Right hindlimb (tissue), 1 donor: ENCODE results near the gene ADAM10.
"Not testable (repeated sequence)": the region's sequence is repeated elsewhere in the genome, so short reads cannot be mapped to it uniquely, and the experiment has no call there.

Experiments
- DNase-seq: peaks from one replicate; pipeline ENCODE4 v3.0.0-alpha.2; 2018

The ADAM10 gene

GRCh38 chr15:58669108-58669507, 80.4 kb downstream of the ADAM10 start:
- DNase-seq: no peak

GRCh38 chr15:58666957-58667356, 82.5 kb downstream of the ADAM10 start:
- no peak for DNase-seq

DNA sequence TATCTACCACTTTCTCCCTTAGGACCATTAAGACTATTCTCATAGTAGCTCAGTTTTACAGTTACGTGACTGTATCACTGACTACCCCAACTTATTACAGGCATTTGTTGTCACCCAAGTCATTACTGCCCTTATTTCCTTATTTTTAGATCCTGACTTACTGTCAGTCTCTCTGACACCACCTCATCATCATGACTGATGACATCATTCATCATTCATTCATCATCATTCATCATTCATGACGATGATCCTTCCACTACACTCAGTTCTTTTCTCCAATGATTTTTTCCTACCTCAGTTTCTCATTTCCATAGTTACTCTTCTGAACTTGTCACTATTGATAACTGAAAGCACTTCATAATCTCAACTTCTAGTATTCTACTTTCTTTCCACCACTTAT, 83.8 kb downstream of the ADAM10 start:
- no peak for DNase-seq

GRCh38 chr15:58650102-58650501, 99.4 kb downstream of the ADAM10 start:
- DNase-seq: no peak

DNA sequence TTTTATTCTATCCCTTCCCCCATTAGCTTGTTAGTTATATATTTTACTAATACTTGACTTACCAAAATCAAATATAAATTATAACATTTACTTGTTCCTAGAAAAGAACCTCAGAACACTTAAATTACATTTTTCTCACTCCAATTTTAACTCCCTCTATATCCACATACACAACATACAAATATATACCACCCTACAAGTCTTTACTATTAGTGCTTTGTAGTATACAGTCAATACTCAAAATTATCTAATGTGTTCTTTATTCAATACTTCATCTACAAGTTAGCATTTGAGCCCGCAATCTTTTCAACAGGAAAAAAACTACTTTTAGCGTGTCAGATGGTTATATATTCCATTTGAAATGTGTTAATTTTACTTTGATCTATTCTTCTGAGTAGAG, 100.3 kb downstream of the ADAM10 start:
- no peak for DNase-seq

DNA sequence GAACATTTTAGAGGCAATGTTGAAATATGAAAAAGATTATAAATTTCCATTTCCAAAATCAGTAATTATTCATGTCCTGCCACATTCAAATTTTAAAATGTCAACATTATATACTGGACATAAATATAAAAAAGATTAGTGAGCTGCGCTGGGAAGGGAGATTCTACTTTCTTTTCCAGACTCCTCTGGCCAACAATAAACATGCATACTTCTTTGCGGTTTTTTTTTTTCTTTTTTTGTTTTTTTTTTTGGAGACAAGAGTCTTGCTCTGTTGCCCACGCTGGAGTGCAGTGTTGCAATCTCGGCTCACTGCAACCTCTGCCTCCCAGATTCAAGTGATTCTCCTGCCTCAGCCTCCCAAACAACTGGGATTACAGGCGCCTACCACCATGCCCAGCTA, 105.5 kb downstream of the ADAM10 start:
- no peak for DNase-seq

- no peak for DNase-seq
These were observed 107.8 kb downstream of the ADAM10 start for GRCh38 chr15:58641660-58642059.

DNA sequence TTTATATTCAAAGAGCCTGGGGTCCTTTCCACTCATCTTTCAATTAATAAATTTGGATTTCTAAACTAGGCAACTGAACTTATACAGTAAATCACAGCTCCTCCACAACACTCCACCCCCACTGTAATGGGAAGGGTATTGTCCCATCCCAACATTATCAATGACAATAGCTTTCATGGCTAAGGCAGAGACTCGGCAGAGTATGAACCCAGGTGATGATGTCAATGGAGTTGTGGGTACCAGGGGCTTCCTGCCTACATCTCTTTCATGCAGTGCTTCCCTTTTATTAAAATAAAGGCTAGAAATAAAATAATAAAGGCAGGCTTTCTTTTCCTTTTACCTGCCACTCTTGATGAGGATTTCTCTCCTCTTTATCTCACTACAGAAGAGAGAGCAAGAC, 109.5 kb downstream of the ADAM10 start:
- DNase-seq: no peak

GRCh38 chr15:58639002-58639756, 110.3 kb downstream of the ADAM10 start:
- DNase-seq: no peak

DNA sequence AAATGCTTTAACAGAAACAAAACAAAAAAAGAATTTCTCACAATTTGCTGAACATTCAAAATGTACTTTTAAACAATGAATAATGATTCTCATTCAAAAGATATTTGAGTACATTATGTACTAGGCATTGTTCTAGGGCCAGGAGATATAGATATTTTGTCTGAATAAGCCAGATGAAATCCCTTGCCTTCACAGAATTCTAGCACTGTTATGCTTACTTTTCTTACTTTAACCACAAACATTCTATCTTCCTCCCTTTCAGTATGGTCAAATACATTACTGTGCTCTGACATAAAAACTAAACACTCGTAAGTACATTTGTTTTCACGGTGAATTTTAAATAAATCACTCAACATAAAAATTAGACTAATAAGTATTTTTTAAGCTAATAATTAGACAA, 116.7 kb downstream of the ADAM10 start:
- no peak for DNase-seq

GRCh38 chr15:58631319-58631718, 118.2 kb downstream of the ADAM10 start:
- DNase-seq: no peak

DNA sequence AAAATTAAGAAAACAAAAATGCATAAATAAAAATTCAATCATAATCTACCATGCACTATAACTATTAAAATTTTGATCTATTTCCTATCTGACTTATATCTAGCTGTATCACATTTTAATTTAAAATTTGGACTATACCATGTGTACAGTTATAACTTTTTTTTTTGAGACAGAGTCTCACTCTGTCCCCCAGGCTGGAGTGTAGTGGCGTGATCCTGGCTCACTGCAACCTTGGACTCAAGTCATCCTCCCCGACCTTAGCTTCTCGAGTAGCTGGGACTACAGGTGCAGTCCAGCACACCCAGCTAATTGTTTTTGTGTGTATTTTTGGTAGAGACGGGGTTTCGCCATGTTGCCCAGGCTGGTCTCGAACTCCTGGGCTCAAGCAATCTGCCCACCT, 119.9 kb downstream of the ADAM10 start:
- DNase-seq: no peak

GRCh38 chr15:58628206-58628947, 121.1 kb downstream of the ADAM10 start:
- no peak for DNase-seq

GRCh38 chr15:58627701-58628100, 121.8 kb downstream of the ADAM10 start:
- no peak for DNase-seq

GRCh38 chr15:58627046-58627445, 122.5 kb downstream of the ADAM10 start:
- no peak for DNase-seq

GRCh38 chr15:58626378-58626777, 123.1 kb downstream of the ADAM10 start:
- no peak for DNase-seq

DNA sequence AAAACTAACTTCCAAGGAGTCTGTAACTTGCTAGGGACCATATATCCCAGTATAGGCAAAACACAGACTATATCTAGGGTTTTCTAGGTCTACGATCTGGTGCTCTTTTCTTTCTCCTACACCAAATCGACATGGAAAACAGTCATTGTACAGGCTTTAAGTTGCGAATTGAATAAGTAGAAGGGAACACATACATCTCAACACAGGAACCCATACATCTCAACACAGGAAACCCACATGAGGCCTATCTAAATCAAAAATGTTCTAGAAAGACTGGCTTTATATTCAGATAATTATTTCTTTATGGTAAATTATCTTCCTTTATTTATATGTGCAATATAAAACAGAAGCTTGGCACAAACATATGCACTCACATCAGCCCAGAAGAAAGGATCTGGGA, 126.6 kb downstream of the ADAM10 start:
- no peak for DNase-seq

GRCh38 chr15:58620268-58620667, 129.2 kb downstream of the ADAM10 start:
- DNase-seq: not testable (repeated sequence)

DNA sequence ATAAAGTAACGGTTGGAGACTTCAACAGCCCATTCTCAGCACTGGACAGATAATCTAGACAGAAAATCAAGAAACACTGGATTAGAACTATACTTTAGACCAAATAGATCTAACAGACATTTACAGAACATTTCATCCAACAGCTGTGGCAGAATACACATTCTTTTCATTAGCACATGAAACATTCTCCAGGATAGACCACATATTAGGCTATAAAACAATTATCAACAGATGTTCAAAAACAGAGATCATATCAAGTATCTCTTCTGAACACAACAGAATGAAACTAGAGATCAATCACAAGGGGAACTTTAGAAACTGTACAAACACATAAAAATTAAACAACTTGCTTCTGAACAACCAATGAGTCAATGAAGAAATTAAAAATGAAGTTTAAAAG, 133.3 kb downstream of the ADAM10 start:
- no peak for DNase-seq

DNA sequence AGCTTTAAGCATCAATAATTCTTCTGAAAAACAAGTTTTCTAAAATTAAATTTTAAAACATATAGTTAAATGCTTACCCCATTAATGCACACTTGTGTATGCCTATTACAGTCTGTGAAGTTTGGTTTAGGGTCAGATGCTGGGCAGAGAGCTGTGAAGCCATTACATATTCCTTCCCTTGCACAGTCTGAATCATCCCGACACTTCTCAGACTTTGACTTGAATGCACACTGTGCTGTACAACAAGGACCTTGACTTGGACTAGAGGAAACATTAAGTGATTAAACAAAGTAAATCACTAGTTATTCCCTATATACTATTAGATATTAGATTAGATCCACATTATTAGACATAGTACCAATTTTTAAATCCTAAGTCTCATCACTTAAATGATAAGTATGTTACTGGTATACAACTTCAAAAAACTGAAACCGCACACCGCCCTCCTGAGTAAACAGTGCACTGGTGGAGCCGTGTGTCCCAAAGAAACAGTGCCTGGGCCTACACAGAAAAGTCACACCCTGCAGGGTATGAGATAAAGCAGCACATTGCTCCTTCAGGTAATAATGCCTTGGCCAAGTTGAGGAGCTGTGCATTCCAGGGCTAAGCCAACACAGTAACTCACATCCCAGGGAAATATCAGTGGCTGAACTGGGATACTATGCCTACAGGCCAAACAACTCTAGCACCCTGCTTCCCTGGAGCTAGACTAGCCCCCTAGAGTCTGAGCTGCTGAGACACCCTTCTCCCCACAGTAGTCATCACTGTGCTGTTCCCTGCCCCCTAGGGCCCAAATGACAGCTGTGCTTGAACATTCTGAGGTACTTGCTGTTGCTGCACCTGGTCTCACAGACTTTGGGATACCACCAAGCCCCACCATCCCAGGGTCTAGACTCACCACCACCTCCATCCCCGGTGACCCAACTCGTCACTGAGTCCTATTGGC, 137.5 kb downstream of the ADAM10 start:
- no peak for DNase-seq

DNA sequence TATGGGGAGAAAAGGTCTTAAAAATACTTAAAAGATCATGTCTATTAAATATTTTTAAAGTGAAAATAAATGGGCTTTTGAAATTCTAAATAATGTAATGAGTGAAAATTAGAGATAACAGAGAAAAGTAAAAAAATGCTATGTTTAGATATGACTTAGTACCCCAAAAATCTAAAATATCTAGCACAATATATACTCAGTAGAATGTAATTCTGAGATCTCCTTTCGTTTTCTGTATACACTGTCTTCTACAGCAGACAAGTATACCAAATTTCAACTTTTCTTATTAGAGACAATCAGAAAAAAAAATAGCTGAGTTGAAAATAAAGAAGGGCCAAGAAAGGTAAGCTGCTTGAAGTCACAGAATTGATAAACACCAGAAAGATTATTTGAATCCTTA, 140.8 kb downstream of the ADAM10 start:
- no peak for DNase-seq

DNA sequence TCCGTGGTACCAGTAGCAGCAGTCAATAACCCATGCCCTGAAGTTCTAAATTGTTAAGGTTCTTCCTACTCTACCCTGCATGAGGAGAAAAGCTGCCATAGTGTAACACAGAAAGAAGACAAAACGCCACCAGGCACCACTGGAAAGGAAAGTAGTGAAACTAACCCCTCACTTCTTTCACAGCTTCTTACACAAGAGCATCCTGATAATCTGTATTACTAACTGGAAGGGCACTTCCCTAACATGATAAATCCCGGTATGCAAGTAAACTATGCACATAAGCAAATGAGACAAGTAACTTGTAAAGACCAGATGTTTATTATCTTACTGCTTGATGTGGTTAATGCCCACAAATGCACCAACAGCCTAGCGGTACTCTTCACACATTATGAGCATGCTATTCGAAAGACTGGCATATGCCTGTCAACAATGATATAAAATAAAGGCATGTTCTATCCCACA, 141.3 kb downstream of the ADAM10 start:
- no peak for DNase-seq

- DNase-seq: no peak
These were observed 142.9 kb downstream of the ADAM10 start for GRCh38 chr15:58606577-58607080.
